GM12878 (cell line): ENCODE data around the gene GLYAT. TPM values are rescaled to one million over a fixed set of nuclear protein-coding genes. Genes with fewer than 3 reads are reported as not detected.

ENCODE experiments used
- ATAC-seq: fragments of 200-7000 bp; cut with Tn5 transposase; 3 replicates; pipeline ENCODE4 v1.9.1; 2020; ENCODE audit warnings: mild to moderate bottlenecking, moderate library complexity
- Bru-seq: library from RNA; stranded (reverse); fragments of 400-500 nt; gene quantifications from one replicate; lab custom pipeline; 2021; lab: Mats Ljungman, UMichigan
- BruChase-seq, 2 experiments: library from RNA; stranded (reverse); fragments of 400-500 nt; gene quantifications; one replicate each; lab custom pipeline; 2021; lab: Mats Ljungman, UMichigan
- BruUV-seq: library from RNA; stranded (reverse); fragments of 400-500 nt; replicated peaks from 2 replicates; lab custom pipeline; 2021; lab: Mats Ljungman, UMichigan
- CTCF ChIA-PET: fragments of 300-600 bp; sonication (Branson Sonifier 250); formaldehyde crosslinking; extraction: SDS; loops from one replicate; lab custom pipeline; 2021; ENCODE audit warnings: inconsistent platforms; lab: Yijun Ruan, JAX
- POLR2A ChIA-PET: fragments of 350-600 bp; formaldehyde crosslinking; extraction: SDS; loops from one replicate; lab custom pipeline; 2021; ENCODE audit warnings: inconsistent platforms; lab: Charles Lee
- RAD21 ChIA-PET: fragments of 300-600 bp; sonication (Branson Sonifier 250); formaldehyde crosslinking; loops from one replicate; lab custom pipeline; 2023; ENCODE audit warnings: antibody characterized with exemption; ENCODE audit not compliant: unreplicated experiment; lab: Charles Lee
- SMC1A ChIA-PET: fragments of 300-600 bp; sonication (Branson Sonifier 250); formaldehyde crosslinking; loops from one replicate; lab custom pipeline; 2023; ENCODE audit not compliant: unreplicated experiment, uncharacterized antibody; lab: Charles Lee
- DNase-seq: peaks from one replicate; pipeline ENCODE4 v3.0.0-alpha.2; 2011; ENCODE audit warnings: low read depth, low spot score
- FAIRE-seq: peaks from 3 replicates; lab custom pipeline; 2011; peaks lifted over from hg19 to GRCh38; lab: Jason Lieb, UNC
- H2AFZ ChIP-seq: 2 replicates; pipeline ENCODE4 v1.6.0; 2011; ENCODE audit warnings: low read depth, low read length, control low read depth; ENCODE audit not compliant: control insufficient read depth
- H3K27ac ChIP-seq: 2 replicates; pipeline ENCODE4 v1.5.1; 2011; ENCODE audit warnings: control low read depth; ENCODE audit not compliant: control insufficient read depth, insufficient read depth
- H3K27me3 ChIP-seq, 2 experiments: replicated peaks in 1 of 2; 2 replicates each; pipeline versions ENCODE4 v1.6.0 to v1.6.1; 2011; ENCODE audit warnings: low read length in 1 of 2; ENCODE audit not compliant: control insufficient read depth in 2 of 2, insufficient read depth in 2 of 2
- H3K36me3 ChIP-seq, 2 experiments: 2 replicates each; pipeline ENCODE4 v1.5.1; 2011; ENCODE audit warnings: low read length in 1 of 2; ENCODE audit not compliant: control insufficient read depth in 2 of 2, insufficient read depth in 2 of 2
- H3K4me1 ChIP-seq: 2 replicates; pipeline ENCODE4 v1.6.1; 2011; ENCODE audit warnings: mild to moderate bottlenecking, low read length, moderate library complexity, mixed read lengths; ENCODE audit not compliant: control insufficient read depth, insufficient read depth
- H3K4me2 ChIP-seq: 2 replicates; pipeline ENCODE4 v1.6.0; 2011; ENCODE audit warnings: control low read depth; ENCODE audit not compliant: control insufficient read depth, insufficient read depth
- H3K4me3 ChIP-seq: fragments of 200-600 bp; sonication (generic); 2 replicates; pipeline ENCODE4 v1.5.1; 2016
- H3K79me2 ChIP-seq: 2 replicates; pipeline ENCODE4 v1.6.0; 2011; ENCODE audit warnings: low read length; ENCODE audit not compliant: control insufficient read depth, insufficient read depth
- H3K9ac ChIP-seq: 2 replicates; pipeline ENCODE4 v1.8.0; 2011; ENCODE audit warnings: low read length, control low read depth, mixed read lengths; ENCODE audit not compliant: control insufficient read depth, insufficient read depth
- H3K9me3 ChIP-seq: replicated peaks from 3 replicates; pipeline ENCODE4 v1.5.1; 2011; ENCODE audit warnings: mild to moderate bottlenecking, low read length; ENCODE audit not compliant: control insufficient read depth, insufficient read depth
- H4K20me1 ChIP-seq: 2 replicates; pipeline ENCODE4 v1.6.0; 2011; ENCODE audit not compliant: control insufficient read depth, insufficient read depth
- CHD1 ChIP-seq: IDR thresholded peaks from 2 replicates; pipeline ENCODE4 v1.6.1; 2012; ENCODE audit warnings: low read depth, low read length, improper control_type of control experiment
- CHD4 ChIP-seq: fragments of 200-600 bp; sonication (generic); IDR thresholded peaks from 2 replicates; pipeline ENCODE4 v1.6.1; 2016; ENCODE audit warnings: mild to moderate bottlenecking
- JUNB ChIP-seq: IDR thresholded peaks from 2 replicates; pipeline ENCODE4 v1.6.1; 2016; ENCODE audit warnings: antibody characterized with exemption, mild to moderate bottlenecking
- MYB ChIP-seq: fragments of 150-350 bp; IDR thresholded peaks from 2 replicates; pipeline ENCODE4 v1.6.1; 2014; ENCODE audit warnings: mild to moderate bottlenecking, low read depth, low read length, borderline replicate concordance
- NFYB ChIP-seq: IDR thresholded peaks from 2 replicates; pipeline ENCODE4 v1.6.1; 2011; ENCODE audit warnings: low read depth, mild to moderate bottlenecking, low read length, improper control_type of control experiment, moderate library complexity; ENCODE audit not compliant: insufficient read depth
- NR2C2 ChIP-seq: IDR thresholded peaks from 2 replicates; pipeline ENCODE4 v1.6.1; 2011; ENCODE audit warnings: borderline replicate concordance, low read depth; ENCODE audit not compliant: control insufficient read depth, insufficient read length
- NR2F1 ChIP-seq: fragments of 450-650 bp; conservative IDR thresholded peaks from 2 replicates; pipeline ENCODE4 v1.6.1; 2017; ENCODE audit warnings: mild to moderate bottlenecking
- NRF1 ChIP-seq: conservative IDR thresholded peaks from 2 replicates; pipeline ENCODE4 v1.6.1; 2011; ENCODE audit warnings: mild to moderate bottlenecking, low read depth, low read length, improper control_type of control experiment
- POLR2AphosphoS2 ChIP-seq: IDR thresholded peaks from 2 replicates; pipeline ENCODE4 v1.6.1; 2011; ENCODE audit warnings: low read depth, mild to moderate bottlenecking, low read length, improper control_type of control experiment, moderate library complexity
- PRDM15 ChIP-seq: fragments of 450-650 bp; formaldehyde crosslinking; IDR thresholded peaks from 2 replicates; pipeline ENCODE4 v1.4.0; 2020; ENCODE audit warnings: mild to moderate bottlenecking, moderate library complexity
- RFX5 ChIP-seq: IDR thresholded peaks from 2 replicates; pipeline ENCODE4 v1.6.1; 2011; ENCODE audit warnings: low read depth, low read length, improper control_type of control experiment
- SMAD1 ChIP-seq: fragments of 450-650 bp; IDR thresholded peaks from 2 replicates; pipeline ENCODE4 v1.6.1; 2018; ENCODE audit warnings: mild to moderate bottlenecking, low read depth; ENCODE audit not compliant: partially characterized antibody
- SRF ChIP-seq, 2 experiments: IDR thresholded peaks; 2 replicates each; pipeline ENCODE4 v1.6.1; 2011; ENCODE audit warnings: low read depth in 2 of 2, low read length in 2 of 2, mild to moderate bottlenecking in 1 of 2, moderate library complexity in 1 of 2
- STAT3 ChIP-seq: IDR thresholded peaks from 2 replicates; pipeline ENCODE4 v1.6.1; 2011; ENCODE audit warnings: low read depth, low read length, improper control_type of control experiment
- TARDBP ChIP-seq: IDR thresholded peaks from 2 replicates; pipeline ENCODE4 v1.6.1; 2016; ENCODE audit warnings: borderline replicate concordance
- USF1 ChIP-seq: IDR thresholded peaks from 2 replicates; pipeline ENCODE4 v1.6.1; 2011; ENCODE audit warnings: borderline replicate concordance, low read depth, mild to moderate bottlenecking, moderate library complexity, mixed read lengths, low read length; ENCODE audit not compliant: insufficient read depth; ENCODE audit errors: extremely low read length
- ZNF207 ChIP-seq: fragments of 450-650 bp; IDR thresholded peaks from 2 replicates; pipeline ENCODE4 v1.6.1; 2014; ENCODE audit warnings: antibody characterized with exemption, mild to moderate bottlenecking, borderline replicate concordance
- ZNF274 ChIP-seq: IDR thresholded peaks from one replicate; pipeline ENCODE4 v1.8.0; 2011; ENCODE audit not compliant: insufficient read length, insufficient read depth
- WGBS: methylation state at CpG from one replicate; pipeline ENCODE4 v1.1.6; 2016; ENCODE audit warnings: low lambda C conversion rate; ENCODE audit not compliant: insufficient replicate concordance, insufficient coverage; ENCODE audit errors: missing lambda C conversion rate; 5-methylcytosine and 5-hydroxymethylcytosine counted together
- in situ Hi-C: fragments of 300-500 bp; cut with MboI; formaldehyde crosslinking; loops from 9 replicates; pipeline ENCODE4 v1.14.3; 2018; ENCODE audit warnings: mixed read lengths
- intact Hi-C: fragments of 100-400 bp; cut with micrococcal nuclease; formaldehyde crosslinking; loops from one replicate; pipeline ENCODE4 v1.14.2; 2022; ENCODE audit not compliant: unreplicated experiment
- long read RNA-seq, 2 experiments: library from polyadenylated mRNA; unstranded; transcript quantifications; one replicate each; pipeline ENCODE4 v2.0.0, GENCODE V29; 2019 to 2020
- polyA minus RNA-seq, 3 experiments: library from RNA; depleted of rRNA, polyadenylated mRNA; stranded (reverse); fragments of >200 nt; gene quantifications; 2 replicates each; pipeline ENCODE4 v1.2.3, GENCODE V29; 2011
- polyA plus RNA-seq, 11 experiments: library from polyadenylated mRNA; depleted of rRNA in 4 of 11; unstranded in 6 of 11; stranded (reverse) in 5 of 11; fragments of >200 nt; fragmentation: Nextera tagmentation in 4 of 11; fragmentation: Illumina TruSeq in 1 of 11; extraction: Ambion mirVana in 4 of 11; extraction: Trizol in 1 of 11; gene quantifications; 1 replicate in 1 of 11; 2 replicates in 10 of 11; pipeline versions ENCODE4 v1.2.1 to v1.2.3, GENCODE V29; 2011 to 2016; ENCODE audit warnings: inconsistent platforms in 2 of 11, missing spikeins in 2 of 11, low read depth in 1 of 11
- total RNA-seq, 4 experiments: library from RNA; depleted of rRNA in 3 of 4; stranded (reverse); fragments of >200 nt in 3 of 4; fragmentation: Illumina TruSeq in 1 of 4; extraction: Trizol in 1 of 4; gene quantifications; 2 replicates each; pipeline versions ENCODE4 v1.2.1 to v1.2.3, GENCODE V29; 2013 to 2021

The GLYAT gene
- not detected in 2 replicates for total RNA-seq (2013; cell fraction: nucleolus; rRNA removed)
- total RNA-seq (2014; rRNA removed) (not detected in 2 replicates), total RNA-seq (2014; rRNA removed; fragmentation: Illumina TruSeq; extraction: Trizol) (not detected in 2 replicates), total RNA-seq (2021) (0.18 TPM in 1 of 2 replicates, not detected in the other), polyA plus RNA-seq (2011; rRNA removed) (not detected in 2 replicates), polyA plus RNA-seq (2014; fragmentation: Illumina TruSeq; extraction: Trizol) (not detected in 2 replicates), polyA plus RNA-seq (2014; fragmentation: Nextera tagmentation; extraction: Ambion mirVana) (not detected), polyA plus RNA-seq (2014; rRNA removed) (not detected in 2 replicates), polyA plus RNA-seq (2016; fragmentation: Nextera tagmentation; extraction: Ambion mirVana) (not detected), polyA minus RNA-seq (2011; rRNA and poly(A)+ RNA removed) (not detected in 2 replicates), Bru-seq, nascent RNA (not detected), BruChase-seq, experiment 1, labeled RNA remaining after a 6-hour chase (not detected), BruChase-seq, experiment 2, labeled RNA remaining after a 2-hour chase (not detected)
- not detected for polyA plus RNA-seq (2011; ENCODE audit: low read depth)
- not detected in 2 replicates for polyA plus RNA-seq (2011; cell fraction: cytosol; rRNA removed)
- not detected in 2 replicates for polyA plus RNA-seq (2011; cell fraction: nucleus; rRNA removed)
- polyA plus RNA-seq (2012), result not detected in 2 replicates
- not detected in 2 replicates for polyA minus RNA-seq (2011; cell fraction: cytosol; rRNA and poly(A)+ RNA removed)
- polyA minus RNA-seq (2011; cell fraction: nucleus; rRNA and poly(A)+ RNA removed), result not detected in 2 replicates
- long read RNA-seq, experiment 1, result 0 reads
- long read RNA-seq, experiment 2, result 0 reads

GRCh38 chr11:58731819-58732218 is at the start of gene GLYAT:
GLYAT (minus strand) TSS chr11:58731943; CDS start chr11:58724496, 7,447 bp downstream.
- Histone ChIP-seq H3K4me3 (no peak within 1 kb of the TSS), H3K79me2 (no peaks in the 10 kb centered on the region), H3K4me1 (no peaks in the 10 kb centered on the region), H4K20me1 (no peaks in the 10 kb centered on the region), H3K9ac (no peak within 1 kb of the TSS), H3K4me2 (no peak within 1 kb of the TSS), H2AFZ (no peak within 1 kb of the TSS), H3K27ac (no peak within 1 kb of the TSS), H3K27me3 (no peaks in the 10 kb centered on the region), H3K36me3 (no peaks in the 10 kb centered on the region), H3K9me3 (no peaks in the 10 kb centered on the region)
- in situ Hi-C loops (no loop called here), intact Hi-C loops (no loop called here)
- ChIA-PET CTCF (no interaction called here), RAD21 (no interaction called here), POLR2A (no interaction called here), SMC1A (no interaction called here)
- TF ChIP-seq NR2C2 (no peak), SMAD1 (no peak), MYB (no peak), NR2F1 (no peak), CHD1 (no peak), NFYB (no peak), PRDM15 (no peak), ZNF207 (no peak), JUNB (no peak), USF1 (no peak), POLR2AphosphoS2 (no peak), SRF (IDR thresholded peaks at IDR 0.05; ENCODE audit: low read depth in 2 of 2, low read length in 2 of 2) (no peak), TARDBP (no peak), CHD4 (no peak), ZNF274 (no peak), RFX5 (no peak), NRF1 (no peak), STAT3 (no peak)
- WGBS, result 37% methylated on average over 4 of the region's 4 CpGs
- no peak for ATAC-seq
- no peak for DNase-seq
- FAIRE-seq, result no peak
- no TSS peak for BruUV-seq
